ENCODE results near the gene FOXN3. TPM values are rescaled to one million over a fixed set of nuclear protein-coding genes. Genes with fewer than 3 reads are reported as not detected.

FOXN3 gene
- polyA plus RNA-seq, 2 of the 4 experiments (the other 2 are of a cell fraction) = 6.0 to 6.4 TPM

- H3K4me2 ChIP-seq = no peak overlapping the region
- no peak for TF ChIP-seq NR3C1 (IDR thresholded peaks at IDR 0.05)
- no peak for TF ChIP-seq FOXS1 (CRISPR knock-in tag; IDR thresholded peaks at IDR 0.05)
- no peak for TF ChIP-seq NPAS2 (CRISPR knock-in tag; IDR thresholded peaks at IDR 0.05; ENCODE audit: borderline replicate concordance)
- TF ChIP-seq CBX2 (IDR thresholded peaks at IDR 0.05; ENCODE audit: borderline replicate concordance, low read depth) = no peak
- TF ChIP-seq ZSCAN20 (CRISPR knock-in tag; IDR thresholded peaks at IDR 0.05) = no peak
- TF ChIP-seq, protein P1, sequence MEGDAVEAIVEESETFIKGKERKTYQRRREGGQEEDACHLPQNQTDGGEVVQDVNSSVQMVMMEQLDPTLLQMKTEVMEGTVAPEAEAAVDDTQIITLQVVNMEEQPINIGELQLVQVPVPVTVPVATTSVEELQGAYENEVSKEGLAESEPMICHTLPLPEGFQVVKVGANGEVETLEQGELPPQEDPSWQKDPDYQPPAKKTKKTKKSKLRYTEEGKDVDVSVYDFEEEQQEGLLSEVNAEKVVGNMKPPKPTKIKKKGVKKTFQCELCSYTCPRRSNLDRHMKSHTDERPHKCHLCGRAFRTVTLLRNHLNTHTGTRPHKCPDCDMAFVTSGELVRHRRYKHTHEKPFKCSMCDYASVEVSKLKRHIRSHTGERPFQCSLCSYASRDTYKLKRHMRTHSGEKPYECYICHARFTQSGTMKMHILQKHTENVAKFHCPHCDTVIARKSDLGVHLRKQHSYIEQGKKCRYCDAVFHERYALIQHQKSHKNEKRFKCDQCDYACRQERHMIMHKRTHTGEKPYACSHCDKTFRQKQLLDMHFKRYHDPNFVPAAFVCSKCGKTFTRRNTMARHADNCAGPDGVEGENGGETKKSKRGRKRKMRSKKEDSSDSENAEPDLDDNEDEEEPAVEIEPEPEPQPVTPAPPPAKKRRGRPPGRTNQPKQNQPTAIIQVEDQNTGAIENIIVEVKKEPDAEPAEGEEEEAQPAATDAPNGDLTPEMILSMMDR (IDR thresholded peaks at IDR 0.05) = no peak
- no peak for TF ChIP-seq EHF (CRISPR knock-in tag; IDR thresholded peaks at IDR 0.05)
- no peak for TF ChIP-seq CEBPB (IDR thresholded peaks at IDR 0.05)
- TF ChIP-seq ZC3H11A (IDR thresholded peaks at IDR 0.05) = no peak
- no peak for TF ChIP-seq RFX5 (IDR thresholded peaks at IDR 0.05)
- no peak for TF ChIP-seq HOXA7 (CRISPR knock-in tag; IDR thresholded peaks at IDR 0.05)
- TF ChIP-seq, protein P2, sequence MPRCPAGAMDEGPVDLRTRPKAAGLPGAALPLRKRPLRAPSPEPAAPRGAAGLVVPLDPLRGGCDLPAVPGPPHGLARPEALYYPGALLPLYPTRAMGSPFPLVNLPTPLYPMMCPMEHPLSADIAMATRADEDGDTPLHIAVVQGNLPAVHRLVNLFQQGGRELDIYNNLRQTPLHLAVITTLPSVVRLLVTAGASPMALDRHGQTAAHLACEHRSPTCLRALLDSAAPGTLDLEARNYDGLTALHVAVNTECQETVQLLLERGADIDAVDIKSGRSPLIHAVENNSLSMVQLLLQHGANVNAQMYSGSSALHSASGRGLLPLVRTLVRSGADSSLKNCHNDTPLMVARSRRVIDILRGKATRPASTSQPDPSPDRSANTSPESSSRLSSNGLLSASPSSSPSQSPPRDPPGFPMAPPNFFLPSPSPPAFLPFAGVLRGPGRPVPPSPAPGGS (IDR thresholded peaks at IDR 0.05) = no peak
- no peak for TF ChIP-seq SREBF2 (IDR thresholded peaks at IDR 0.05)
- TF ChIP-seq KDM1A (IDR thresholded peaks at IDR 0.05; ENCODE audit: low read depth) = no peak
- TF ChIP-seq FOSL2 (IDR thresholded peaks at IDR 0.05) = no peak
- no peak for TF ChIP-seq FOSL2 (CRISPR knock-in tag; IDR thresholded peaks at IDR 0.05)
- no peak for TF ChIP-seq KDM5A (IDR thresholded peaks at IDR 0.05)
- 62% methylated on average over 6 of the region's 6 CpGs for WGBS (ENCODE audit: missing lambda C conversion rate)
- peaks cover 9% of the 10 kb centered on the region for H3K4me1 ChIP-seq
- FAIRE-seq = no peak
- no peak for DNase-seq (ENCODE audit: low read depth in 1 of 2, low spot score in 1 of 2)
- no peak overlapping the region for H3K27ac ChIP-seq
- ATAC-seq = no peak
- CTCF ChIA-PET = interaction anchor here (0.6 kb wide), 1 partner anchor 10 kb away, joined by 3 read pairs; no protein-coding TSS in a partner anchor
- POLR2A ChIA-PET = no interaction called here
- H3K4me3 ChIP-seq = no peak overlapping the region
- H3K9me3 ChIP-seq = no peaks in the 10 kb centered on the region
Measured at GRCh38 chr14:89393222-89393745, 23.7 kb downstream of the FOXN3 start.

DNA sequence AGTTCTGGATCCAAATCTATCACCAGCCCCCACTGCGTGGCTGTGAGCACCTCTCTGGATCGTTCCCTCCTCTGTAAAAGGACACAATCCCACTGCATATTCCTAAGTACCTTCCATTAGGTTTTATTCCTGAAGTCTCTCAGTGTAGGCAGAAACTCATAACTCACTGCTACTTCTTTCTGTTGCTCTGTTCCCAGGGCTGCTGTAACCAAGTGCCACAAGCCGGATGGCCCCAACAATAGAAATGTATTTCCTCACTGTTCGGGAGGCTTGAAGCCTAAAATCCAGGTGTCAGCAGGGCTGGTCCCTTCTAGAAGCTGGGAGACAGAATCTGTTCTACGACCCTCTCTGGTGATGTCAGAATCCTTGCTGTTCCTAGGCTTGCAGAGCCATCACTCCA lies 24.9 kb downstream of the FOXN3 start:
- Histone ChIP-seq H3K4me3 (no peak overlapping the region), H3K4me2 (no peak overlapping the region), H3K4me1 (peaks cover 9% of the 10 kb centered on the region), H3K9me3 (no peaks in the 10 kb centered on the region), H3K27ac (no peak overlapping the region)
- FAIRE-seq = no peak
- ChIA-PET POLR2A (no interaction called here), CTCF (interaction anchor here (0.7 kb wide), 1 partner anchor 25 kb away, joined by 3 read pairs; no protein-coding TSS in a partner anchor)
- no peak for ATAC-seq
- TF ChIP-seq HMGXB4 (CRISPR knock-in tag; IDR thresholded peaks at IDR 0.05; ENCODE audit: borderline replicate concordance) = no peak
- TF ChIP-seq ESRRA (IDR thresholded peaks at IDR 0.05; ENCODE audit: borderline replicate concordance, low read length) = no peak
- TF ChIP-seq JUNB (IDR thresholded peaks at IDR 0.05) = no peak
- no peak for TF ChIP-seq USF2 (IDR thresholded peaks at IDR 0.05)
- no peak for TF ChIP-seq HES2 (IDR thresholded peaks at IDR 0.05)
- no peak for TF ChIP-seq HOXB13 (CRISPR knock-in tag; IDR thresholded peaks at IDR 0.05; ENCODE audit: low read depth)
- TF ChIP-seq CHD2 (IDR thresholded peaks at IDR 0.05; ENCODE audit: low read length, partially characterized antibody) = no peak
- TF ChIP-seq, protein P2 (IDR thresholded peaks at IDR 0.05) = no peak
- TF ChIP-seq NPAS2 (CRISPR knock-in tag; IDR thresholded peaks at IDR 0.05; ENCODE audit: borderline replicate concordance) = no peak
- TF ChIP-seq KDM5A (IDR thresholded peaks at IDR 0.05) = no peak
- TF ChIP-seq CBX2 (IDR thresholded peaks at IDR 0.05; ENCODE audit: borderline replicate concordance, low read depth) = no peak
- TF ChIP-seq, protein P3, sequence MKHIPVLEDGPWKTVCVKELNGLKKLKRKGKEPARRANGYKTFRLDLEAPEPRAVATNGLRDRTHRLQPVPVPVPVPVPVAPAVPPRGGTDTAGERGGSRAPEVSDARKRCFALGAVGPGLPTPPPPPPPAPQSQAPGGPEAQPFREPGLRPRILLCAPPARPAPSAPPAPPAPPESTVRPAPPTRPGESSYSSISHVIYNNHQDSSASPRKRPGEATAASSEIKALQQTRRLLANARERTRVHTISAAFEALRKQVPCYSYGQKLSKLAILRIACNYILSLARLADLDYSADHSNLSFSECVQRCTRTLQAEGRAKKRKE (CRISPR knock-in tag; IDR thresholded peaks at IDR 0.05; ENCODE audit: low read depth) = no peak
- no peak for TF ChIP-seq TFCP2L1 (CRISPR knock-in tag; IDR thresholded peaks at IDR 0.05)
- TF ChIP-seq HEYL (CRISPR knock-in tag; IDR thresholded peaks at IDR 0.05) = no peak
- TF ChIP-seq MAZ (IDR thresholded peaks at IDR 0.05; ENCODE audit: borderline replicate concordance, low read depth, low read length) = no peak
- no peak for TF ChIP-seq FOSL2 (IDR thresholded peaks at IDR 0.05)
- no peak for TF ChIP-seq FOSL2 (CRISPR knock-in tag; IDR thresholded peaks at IDR 0.05)
- no peak for TF ChIP-seq POLR2A (IDR thresholded peaks at IDR 0.05; ENCODE audit: low read length)
- TF ChIP-seq ZFP36 (IDR thresholded peaks at IDR 0.05; ENCODE audit: borderline replicate concordance, partially characterized antibody) = no peak
- 72% methylated on average over 5 of the region's 5 CpGs for WGBS (ENCODE audit: missing lambda C conversion rate)
- no peak for DNase-seq (ENCODE audit: low read depth in 1 of 2, low spot score in 1 of 2)
